ENCODE measurements around the gene SEC61G.

Gene SEC61G

GRCh38 chr7:54757711-54758110 is 1.3 kb downstream of the SEC61G start:
- no peak for DNase-seq

- DNase-seq: no peak
Measured at GRCh38 chr7:54749200-54749599, 9.8 kb downstream of the SEC61G start.

- DNase-seq: no peak
Measured at GRCh38 chr7:54747234-54747633, 11.8 kb downstream of the SEC61G start.

- no peak for DNase-seq
Measured at GRCh38 chr7:54743580-54743979, 15.4 kb downstream of the SEC61G start.

GRCh38 chr7:54738737-54739136 is 20.3 kb downstream of the SEC61G start:
- no peak for DNase-seq

GRCh38 chr7:54729107-54729506 is 29.9 kb downstream of the SEC61G start:
- DNase-seq: no peak

GRCh38 chr7:54728411-54728810 is 30.6 kb downstream of the SEC61G start:
- no peak for DNase-seq

GRCh38 chr7:54725255-54725654 is 33.8 kb downstream of the SEC61G start:
- DNase-seq: no peak

GRCh38 chr7:54722502-54722901 is 36.5 kb downstream of the SEC61G start:
- DNase-seq: no peak

- DNase-seq: no peak
Measured at GRCh38 chr7:54722026-54722425, 37.0 kb downstream of the SEC61G start.

GRCh38 chr7:54719974-54720373 is 39.0 kb downstream of the SEC61G start:
- DNase-seq: no peak

GRCh38 chr7:54719425-54719824 is 39.6 kb downstream of the SEC61G start:
- no peak for DNase-seq

- DNase-seq: no peak
Measured at GRCh38 chr7:54712820-54713219, 46.2 kb downstream of the SEC61G start.

GRCh38 chr7:54711900-54712595 is 47.0 kb downstream of the SEC61G start:
- DNase-seq: no peak

GRCh38 chr7:54709283-54709682 is 49.7 kb downstream of the SEC61G start:
- DNase-seq: no peak

GRCh38 chr7:54705436-54705835 is 53.6 kb downstream of the SEC61G start:
- no peak for DNase-seq

GRCh38 chr7:54704851-54705250 is 54.2 kb downstream of the SEC61G start:
- DNase-seq: no peak
